Aorta (tissue), 5 donors: ENCODE results near the gene PCGF2. TPM values are rescaled to one million over a fixed set of nuclear protein-coding genes. Genes with fewer than 3 reads are reported as not detected.

Experiments used
- ATAC-seq: fragments of 200-7000 bp; cut with Tn5 transposase; one replicate; pipeline ENCODE4 v1.9.1; 2022; ENCODE audit warnings: moderate library complexity; ENCODE audit not compliant: low FRiP score
- DNase-seq, 2 donors: peaks; one replicate each; pipeline ENCODE4 v3.0.0-alpha.2; 2020
- H3K27ac ChIP-seq, 2 donors: one replicate each; pipeline ENCODE4 v1.5.1; 2013; ENCODE audit warnings: low read length in 2 of 2, mild to moderate bottlenecking in 2 of 2, moderate library complexity in 2 of 2, control low read depth in 1 of 2, inconsistent platforms in 1 of 2, low read depth in 1 of 2
- H3K27me3 ChIP-seq, 2 donors: one replicate each; pipeline ENCODE4 v1.6.1; 2013; ENCODE audit warnings: control low read depth in 1 of 2, low read length in 1 of 2, mild to moderate bottlenecking in 1 of 2, moderate library complexity in 1 of 2; ENCODE audit not compliant: insufficient read depth in 2 of 2, control insufficient read depth in 1 of 2
- H3K36me3 ChIP-seq, 2 donors: one replicate each; pipeline ENCODE4 v1.6.1; 2013; ENCODE audit warnings: control low read depth in 1 of 2, low read length in 1 of 2, mild to moderate bottlenecking in 1 of 2; ENCODE audit not compliant: insufficient read depth in 2 of 2, control insufficient read depth in 1 of 2
- H3K4me1 ChIP-seq, 2 donors: one replicate each; pipeline ENCODE4 v1.6.1; 2013; ENCODE audit warnings: low read length in 2 of 2, control low read depth in 1 of 2, mild to moderate bottlenecking in 1 of 2, moderate library complexity in 1 of 2; ENCODE audit not compliant: insufficient read depth in 2 of 2, control insufficient read depth in 1 of 2
- H3K4me3 ChIP-seq, 2 donors: one replicate each; pipeline ENCODE4 v1.5.1; 2013; ENCODE audit warnings: low read length in 2 of 2, control low read depth in 1 of 2, mild to moderate bottlenecking in 1 of 2
- H3K9me3 ChIP-seq: one replicate; pipeline ENCODE4 v1.6.1; 2013; ENCODE audit warnings: mild to moderate bottlenecking, low read length; ENCODE audit not compliant: control insufficient read depth
- WGBS, 2 donors: extraction: QIAGEN DNeasy Blood & Tissue Kit; methylation state at CpG; one replicate each; pipeline ENCODE4 v1.1.7; 2013; 5-methylcytosine and 5-hydroxymethylcytosine counted together
- intact Hi-C, 2 donors: fragments of 100-400 bp; cut with DNase I; formaldehyde crosslinking; loops; one replicate each; pipeline versions ENCODE4 v1.14.2 to v1.15.0; 2022
- polyA plus RNA-seq, 2 donors: library from polyadenylated mRNA; stranded (reverse); fragments of 200-250 nt; gene quantifications; one replicate each; pipeline ENCODE4 v1.2.3, GENCODE V29; 2013
- total RNA-seq, 2 donors: library from RNA; stranded (reverse); fragmentation: NEBNext Ultra II Directional; extraction: Animal tissue kit (Norgen Biotek cat#: 25700); gene quantifications; one replicate each; pipeline ENCODE4 v1.2.1, GENCODE V29; 2021
- donor health status: healthy with polysubstance abuse.
- donor health status: Bipolar disorder and iron deficiency.
- donor health status: DM: no; HTN: no; CAD: no.
- donor health status: DM: no; HTN: no; CAD: no.
- donor health status: DM: yes; HTN: yes; CAD: no.

PCGF2 gene
- total and polyA plus RNA-seq, 4 donors: 32.8 to 75.5 (median 47.3) TPM

DNA sequence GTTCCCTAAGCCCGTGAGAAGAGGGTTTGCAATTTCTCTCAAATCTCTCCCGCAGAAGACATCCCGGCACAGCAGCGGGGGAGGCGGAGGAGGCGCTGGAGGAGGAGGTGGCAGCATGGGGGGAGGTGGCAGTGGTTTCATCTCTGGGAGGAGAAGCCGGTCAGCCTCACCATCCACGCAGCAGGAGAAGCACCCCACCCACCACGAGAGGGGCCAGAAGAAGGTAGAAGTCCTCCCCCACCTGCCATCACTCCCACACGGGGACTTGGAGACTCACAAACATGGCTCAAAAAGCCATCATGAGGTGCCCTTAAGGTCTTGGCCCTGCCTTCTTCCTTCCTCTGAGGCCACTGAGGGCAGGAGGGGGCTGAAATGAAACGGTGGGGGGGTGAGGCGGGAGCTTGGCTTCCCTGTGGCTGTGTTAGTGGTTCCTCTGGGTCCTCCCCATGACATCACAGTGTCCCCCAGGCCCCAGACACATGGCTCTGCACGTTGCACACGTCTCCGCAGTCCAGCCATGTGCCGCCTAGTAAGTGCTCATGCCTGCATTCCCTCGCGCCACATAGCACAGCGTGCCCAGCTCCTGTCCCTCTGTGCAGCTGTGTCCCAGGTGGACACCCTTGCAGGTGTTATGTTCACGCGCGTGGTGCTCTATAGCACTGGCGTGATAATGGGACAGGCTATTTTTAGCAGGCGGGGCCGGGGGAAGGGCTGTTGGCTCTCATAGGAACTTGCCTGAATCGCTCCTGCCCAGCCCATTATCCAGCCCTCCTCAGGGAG lies 36.2 kb downstream of the PCGF2 start:
- intact Hi-C loops: no loop called here
- Histone ChIP-seq H3K4me3 (no peak overlapping the region), H3K27ac (no peak overlapping the region), H3K27me3 (no peaks in the 10 kb centered on the region), H3K9me3 (no peaks in the 10 kb centered on the region), H3K4me1 (no peaks in the 10 kb centered on the region), H3K36me3 (peaks cover 0 to 4% of the 10 kb centered on the region in 2 donors)
- no peak for ATAC-seq
- 71 to 72% methylated on average over 26 of the region's 26 CpGs for WGBS, 2 donors
- no peak for DNase-seq

DNA sequence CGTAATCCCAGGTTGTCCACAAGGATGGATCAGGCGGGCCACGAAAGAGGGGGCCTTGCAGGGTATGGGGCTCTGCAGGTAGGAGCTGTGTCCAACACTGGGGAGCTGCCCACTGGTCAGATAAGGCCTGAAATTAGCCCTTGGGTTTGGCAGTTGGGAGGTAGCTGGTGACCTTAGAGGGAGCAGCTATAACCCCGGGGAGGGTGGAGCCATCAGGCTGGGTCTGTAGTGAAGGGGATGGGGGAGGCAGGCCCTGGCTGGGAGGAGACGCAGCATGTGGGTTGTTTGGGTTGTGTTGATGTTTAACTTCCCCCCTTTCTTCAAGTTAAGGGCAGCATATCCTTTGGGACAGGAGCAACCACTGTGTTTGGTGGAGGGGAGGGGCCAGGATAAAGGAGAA lies 37.2 kb downstream of the PCGF2 start:
- H3K36me3 ChIP-seq: peaks cover 0 to 4% of the 10 kb centered on the region in 2 donors
- ATAC-seq: no peak

DNA sequence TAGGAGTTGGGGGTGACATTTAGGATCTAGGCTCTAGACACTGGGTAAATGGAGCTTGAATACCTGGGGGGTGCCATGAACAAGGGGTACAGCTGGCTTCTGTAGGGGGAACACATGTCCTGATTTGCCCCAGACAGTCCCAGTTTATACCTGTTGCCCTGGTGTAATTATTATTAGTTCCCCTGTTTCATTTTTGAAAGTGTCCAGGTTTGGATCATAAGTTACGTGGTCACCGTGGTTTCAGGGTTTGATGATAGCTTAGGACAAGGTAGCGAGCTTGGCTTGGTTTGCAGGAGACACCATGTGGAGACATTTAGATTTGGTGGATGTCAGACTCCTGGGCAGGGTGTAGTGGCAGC lies 37.6 kb downstream of the PCGF2 start:
- H3K4me3 ChIP-seq: no peak overlapping the region
- no peak for ATAC-seq
- H3K36me3 ChIP-seq: peaks cover 0 to 4% of the 10 kb centered on the region in 2 donors
- no peaks in the 10 kb centered on the region for H3K9me3 ChIP-seq
- intact Hi-C loops: no loop called here
- no peaks in the 10 kb centered on the region for H3K27me3 ChIP-seq
- peaks cover 0 to 3% of the 10 kb centered on the region in 2 donors for H3K4me1 ChIP-seq
- 95 to 96% methylated on average over 3 of the region's 3 CpGs for WGBS, 2 donors
- H3K27ac ChIP-seq: no peak overlapping the region
- DNase-seq: no peak

More for the DNA sequence above, 37.2 kb downstream of the PCGF2 start:
- no peak overlapping the region for H3K27ac ChIP-seq
- intact Hi-C loops: no loop called here
- no peak for DNase-seq
- H3K4me1 ChIP-seq: peaks cover 0 to 3% of the 10 kb centered on the region in 2 donors
- H3K9me3 ChIP-seq: no peaks in the 10 kb centered on the region
- no peaks in the 10 kb centered on the region for H3K27me3 ChIP-seq
- H3K4me3 ChIP-seq: no peak overlapping the region
- WGBS, 2 donors: 83 to 86% methylated on average over 5 of the region's 5 CpGs

DNA sequence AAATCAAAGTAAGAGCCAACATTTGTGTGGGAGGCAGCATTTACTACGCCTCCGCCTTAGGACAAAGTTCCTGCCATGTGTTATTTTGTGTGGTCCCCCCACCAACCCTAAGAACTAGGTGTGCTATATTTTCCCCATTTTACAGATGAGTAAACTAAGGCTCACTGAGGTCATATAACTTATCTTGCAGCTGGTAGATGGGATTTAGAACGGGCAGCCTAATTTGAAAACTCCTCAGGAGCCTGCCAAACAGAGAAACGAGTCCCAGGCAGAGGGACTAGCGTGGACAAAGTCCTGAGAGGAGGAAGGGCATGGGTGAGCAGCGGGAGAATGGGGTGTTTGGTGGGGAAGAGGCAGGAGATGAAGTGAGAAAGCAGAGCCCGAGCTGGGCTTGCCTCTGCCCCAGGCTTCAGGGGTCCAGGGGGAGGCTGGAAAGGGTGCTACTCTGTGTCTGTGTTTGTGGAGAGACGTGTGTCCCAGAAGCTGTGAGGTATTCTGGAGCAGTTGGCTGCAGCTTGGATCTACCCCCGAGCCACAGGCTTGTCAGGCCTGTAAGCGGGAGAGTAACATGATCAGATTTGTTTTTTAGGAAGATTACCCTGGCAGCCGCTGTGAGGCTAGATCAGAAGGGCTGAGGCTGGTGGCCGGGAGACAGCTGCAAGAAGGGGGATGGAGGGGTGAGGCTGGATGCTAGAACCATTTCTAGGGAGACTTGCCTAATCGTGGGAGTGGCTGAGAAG lies 38.1 kb downstream of the PCGF2 start:
- Histone ChIP-seq H3K4me3 (no peak overlapping the region), H3K27ac (no peak overlapping the region), H3K4me1 (peaks cover 0 to 3% of the 10 kb centered on the region in 2 donors), H3K27me3 (no peaks in the 10 kb centered on the region), H3K36me3 (no peaks in the 10 kb centered on the region), H3K9me3 (no peaks in the 10 kb centered on the region)
- intact Hi-C loops: no loop called here
- WGBS, 2 donors: 69 to 74% methylated on average over 13 of the region's 13 CpGs
- ATAC-seq (no peak), DNase-seq (no peak)

DNA sequence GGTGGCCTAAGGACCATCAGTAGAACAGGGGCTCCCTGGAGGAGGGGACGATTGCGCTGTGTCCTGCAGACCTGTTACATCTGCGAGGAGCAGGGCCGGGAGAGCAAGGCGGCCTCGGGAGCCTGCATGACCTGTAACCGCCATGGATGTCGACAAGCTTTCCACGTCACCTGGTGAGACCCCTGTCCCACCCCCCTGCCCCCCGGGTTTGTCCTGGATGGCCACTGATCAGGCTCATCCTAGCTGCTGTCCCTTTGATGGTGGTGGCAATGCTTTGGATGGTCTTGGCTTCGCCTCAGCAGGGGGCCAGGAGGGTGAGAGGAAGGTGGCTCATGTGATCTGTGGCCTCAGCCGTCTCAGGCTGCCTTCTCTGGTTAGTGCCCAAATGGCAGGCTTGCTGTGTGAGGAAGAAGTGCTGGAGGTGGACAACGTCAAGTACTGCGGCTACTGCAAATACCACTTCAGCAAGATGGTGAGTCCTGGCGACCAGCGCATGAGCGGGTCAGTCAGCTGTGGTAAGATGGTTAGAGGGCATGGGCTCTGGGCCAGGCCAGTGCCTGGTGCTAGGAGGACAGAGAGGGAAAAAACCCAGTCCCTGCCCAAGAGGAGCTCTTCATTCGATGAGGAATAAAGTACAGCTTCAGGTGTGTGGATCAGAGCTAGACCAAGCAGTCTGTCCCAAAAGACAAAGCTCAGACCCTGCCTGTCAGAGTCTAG lies 38.9 kb downstream of the PCGF2 start:
- intact Hi-C loops: no loop called here
- Histone ChIP-seq H3K9me3 (no peaks in the 10 kb centered on the region), H3K27ac (no peak overlapping the region), H3K4me1 (peaks cover 0 to 3% of the 10 kb centered on the region in 2 donors), H3K36me3 (no peaks in the 10 kb centered on the region), H3K4me3 (no peak overlapping the region), H3K27me3 (no peaks in the 10 kb centered on the region)
- WGBS, 2 donors: 86 to 89% methylated on average over 18 of the region's 18 CpGs
- no peak for ATAC-seq
- DNase-seq: no peak

DNA sequence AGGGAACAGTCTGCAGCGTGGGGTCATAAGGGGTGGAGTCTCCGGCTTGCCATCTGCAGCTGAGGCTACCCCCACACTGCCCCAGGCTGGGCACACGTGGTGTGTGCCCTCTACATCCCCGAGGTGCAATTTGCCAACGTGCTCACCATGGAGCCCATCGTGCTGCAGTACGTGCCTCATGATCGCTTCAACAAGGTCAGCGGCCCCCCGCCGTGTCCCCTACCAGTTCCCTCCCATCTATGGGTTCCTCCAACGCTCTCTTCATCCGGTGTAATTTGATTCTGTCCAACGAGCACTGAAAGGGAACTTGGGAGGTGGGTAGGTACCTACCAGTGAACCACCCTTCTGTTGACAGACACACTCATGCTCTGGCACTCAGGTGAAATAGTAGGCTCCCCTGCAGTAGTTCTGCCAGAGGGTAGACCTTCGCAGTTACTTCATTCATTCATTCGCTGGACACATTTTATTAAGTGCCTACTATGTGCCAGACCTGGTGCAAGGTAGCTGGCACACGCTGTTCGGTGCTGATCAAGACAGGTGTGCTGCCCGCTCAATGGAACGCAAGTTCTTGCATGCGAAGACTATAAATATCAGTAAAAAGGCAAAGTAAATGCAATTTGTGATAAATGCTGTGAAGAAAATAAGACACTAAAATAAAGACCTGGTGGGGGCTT lies 40.3 kb downstream of the PCGF2 start:
- no peaks in the 10 kb centered on the region for H3K27me3 ChIP-seq
- DNase-seq (no peak), ATAC-seq (no peak)
- no peak overlapping the region for H3K27ac ChIP-seq
- H3K4me1 ChIP-seq: peaks cover 0 to 3% of the 10 kb centered on the region in 2 donors
- no peaks in the 10 kb centered on the region for H3K9me3 ChIP-seq
- H3K36me3 ChIP-seq: no peaks in the 10 kb centered on the region
- H3K4me3 ChIP-seq: no peak overlapping the region
- 77 to 81% methylated on average over 21 of the region's 21 CpGs for WGBS, 2 donors
- intact Hi-C loops: loop anchor here in 1 of 2 donors (2.0 kb wide), 1 partner anchor 21 kb away; no protein-coding TSS in a partner anchor

DNA sequence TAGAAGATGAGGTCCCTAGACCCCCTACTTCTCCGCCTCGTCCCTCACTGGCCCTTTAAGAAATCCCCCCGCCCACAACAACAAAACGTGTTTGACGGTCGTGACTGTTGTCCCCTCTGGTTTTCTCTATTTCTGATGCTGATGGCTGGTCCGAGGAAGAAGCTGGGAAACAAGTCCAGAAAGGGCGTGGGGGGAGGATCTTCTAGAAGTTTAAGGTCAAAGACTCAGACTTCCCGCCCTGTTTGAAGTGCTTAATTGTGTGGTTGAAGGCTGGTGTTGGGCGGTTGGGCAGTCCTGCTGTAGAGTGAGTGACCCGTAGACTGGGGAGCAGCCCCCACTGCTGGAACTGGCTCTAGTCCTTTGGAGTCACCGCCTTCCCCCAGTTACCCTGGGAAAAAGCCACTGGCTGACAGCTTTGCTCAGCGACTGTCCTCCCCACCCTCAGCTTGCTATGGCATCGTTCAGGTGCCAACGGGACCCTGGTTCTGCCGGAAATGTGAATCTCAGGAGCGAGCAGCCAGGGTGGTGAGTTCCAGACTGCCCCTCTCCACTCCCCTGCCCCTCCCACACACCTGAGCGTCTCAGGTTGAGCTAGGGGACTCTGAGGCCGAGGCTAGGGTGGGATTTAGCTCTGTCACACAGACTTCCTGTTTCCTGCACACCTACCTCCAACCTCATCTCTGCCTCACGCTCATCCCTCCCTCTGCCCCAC lies 41.5 kb downstream of the PCGF2 start:
- WGBS, 2 donors: 15% methylated on average over 20 of the region's 20 CpGs
- no peak for DNase-seq
- no peak for ATAC-seq
- Histone ChIP-seq H3K4me1 (peaks cover 0 to 3% of the 10 kb centered on the region in 2 donors), H3K4me3 (peak overlapping the region; percentile 85 to 87), H3K27me3 (no peaks in the 10 kb centered on the region), H3K27ac (peak overlapping the region in 1 of 2 donors; percentile 64), H3K9me3 (no peaks in the 10 kb centered on the region), H3K36me3 (no peaks in the 10 kb centered on the region)
- intact Hi-C loops: loop anchor here in 1 of 2 donors (2.0 kb wide), 1 partner anchor 22 kb away; no protein-coding TSS in a partner anchor
